Body of pancreas (tissue), 4 donors: ENCODE data around the gene PRR14L. TPM values are rescaled to one million over a fixed set of nuclear protein-coding genes. Genes with fewer than 3 reads are reported as not detected.
"Not testable (repeated sequence)": the region's sequence is repeated elsewhere in the genome, so short reads cannot be mapped to it uniquely, and the experiment has no call there.

Experiments
- ATAC-seq: fragments of 150-250 bp; one replicate; pipeline ENCODE4 v1.9.1; 2016
- DNase-seq, 4 donors: peaks; one replicate each; pipeline ENCODE4 v3.0.0-alpha.2; 2019
- H3K27ac ChIP-seq, 4 donors: fragments of 200-600 bp; sonication (generic); 1 replicate in 3 of 4; 2 replicates in 1 of 4; pipeline versions ENCODE4 v1.5.1 to v1.6.1; 2016 to 2019; ENCODE audit warnings: mild to moderate bottlenecking in 1 of 4, mixed read lengths in 1 of 4, moderate library complexity in 1 of 4
- H3K27me3 ChIP-seq, 2 donors: fragments of 200-600 bp; sonication (generic); one replicate each; pipeline ENCODE4 v1.6.0; 2016; ENCODE audit warnings: mild to moderate bottlenecking in 1 of 2
- H3K36me3 ChIP-seq, 2 donors: fragments of 200-600 bp; sonication (generic); replicated peaks in 1 of 2; 2 replicates each; pipeline ENCODE4 v1.5.1; 2016; ENCODE audit warnings: low read depth in 2 of 2; ENCODE audit not compliant: insufficient read depth in 1 of 2
- H3K4me1 ChIP-seq: fragments of 200-600 bp; sonication (generic); one replicate; pipeline ENCODE4 v1.6.0; 2016
- H3K4me3 ChIP-seq, 2 donors: fragments of 200-600 bp; sonication (generic); 1 replicate in 1 of 2; 2 replicates in 1 of 2; pipeline ENCODE4 v1.5.1; 2016 to 2019
- H3K9me3 ChIP-seq, 3 donors: fragments of 200-600 bp; sonication (generic); 1 replicate in 2 of 3; 2 replicates in 1 of 3; pipeline ENCODE4 v1.5.1; 2016
- CTCF ChIP-seq, 7 experiments: fragments of 450-650 bp in 4 of 7; fragments of 200-600 bp in 3 of 7; sonication (generic) in 3 of 7; IDR thresholded peaks; one replicate each; pipeline ENCODE4 v1.5.1; 2016 to 2019; ENCODE audit warnings: antibody characterized with exemption in 7 of 7
- POLR2A ChIP-seq, 3 donors: fragments of 450-650 bp; IDR thresholded peaks; one replicate each; pipeline ENCODE4 v1.6.1; 2016; ENCODE audit warnings: antibody characterized with exemption in 3 of 3, mild to moderate bottlenecking in 2 of 3
- WGBS, 2 donors: methylation state at CpG; one replicate each; pipeline ENCODE4 v1.1.5; 2017; 5-methylcytosine and 5-hydroxymethylcytosine counted together
- intact Hi-C: fragments of 100-400 bp; cut with DNase I; formaldehyde crosslinking; loops from one replicate; pipeline ENCODE4 v1.15.1; 2023
- total RNA-seq, 2 donors: library from RNA; depleted of rRNA; stranded (reverse); fragments of >200 nt; gene quantifications; one replicate each; pipeline ENCODE4 v1.1.0, GENCODE V29; 2016

The PRR14L gene
- total RNA-seq, 2 donors from 2014 or later: 11.9 to 28.7 TPM

GRCh38 chr22:31748490-31748889 is 1.4 kb downstream of the PRR14L start:
- no peak overlapping the region for H3K4me3 ChIP-seq
- no peak for TF ChIP-seq POLR2A (IDR thresholded peaks at IDR 0.05)
- TF ChIP-seq CTCF (IDR thresholded peaks at IDR 0.05): no peak
- no peaks in the 10 kb centered on the region for H3K9me3 ChIP-seq
- no peak for ATAC-seq
- no peaks in the 10 kb centered on the region for H3K36me3 ChIP-seq
- intact Hi-C loops: no loop called here
- 35 to 37% methylated on average over 2 of the region's 2 CpGs for WGBS, 2 donors
- peaks cover 43% of the 10 kb centered on the region for H3K4me1 ChIP-seq
- H3K27me3 ChIP-seq: no peaks in the 10 kb centered on the region
- no peak overlapping the region for H3K27ac ChIP-seq
- DNase-seq: no peak

- WGBS, 2 donors: 54 to 56% methylated on average over 4 of the region's 4 CpGs
- Histone ChIP-seq H3K27ac (no peak overlapping the region), H3K36me3 (no peaks in the 10 kb centered on the region), H3K4me1 (peaks cover 32% of the 10 kb centered on the region), H3K27me3 (no peaks in the 10 kb centered on the region), H3K9me3 (no peaks in the 10 kb centered on the region), H3K4me3 (no peak overlapping the region)
- TF ChIP-seq POLR2A (IDR thresholded peaks at IDR 0.05) (no peak), CTCF (IDR thresholded peaks at IDR 0.05) (no peak)
- intact Hi-C loops: no loop called here
- no peak for ATAC-seq
- DNase-seq: no peak
These were observed 2.5 kb downstream of the PRR14L start for GRCh38 chr22:31747441-31747840.

GRCh38 chr22:31743871-31744270 is 6.1 kb downstream of the PRR14L start:
- TF ChIP-seq POLR2A (IDR thresholded peaks at IDR 0.05) (no peak), CTCF (IDR thresholded peaks at IDR 0.05) (no peak)
- WGBS, 2 donors: 90 to 95% methylated on average over 7 of the region's 7 CpGs
- intact Hi-C loops: no loop called here
- Histone ChIP-seq H3K27me3 (no peaks in the 10 kb centered on the region), H3K9me3 (no peaks in the 10 kb centered on the region), H3K4me3 (no peak overlapping the region), H3K36me3 (no peaks in the 10 kb centered on the region), H3K27ac (no peak overlapping the region), H3K4me1 (peaks cover 37% of the 10 kb centered on the region)
- DNase-seq (no peak), ATAC-seq (no peak)

GRCh38 chr22:31742682-31743081 is 7.2 kb downstream of the PRR14L start:
- intact Hi-C loops: no loop called here
- Histone ChIP-seq H3K27me3 (no peaks in the 10 kb centered on the region), H3K36me3 (no peaks in the 10 kb centered on the region), H3K4me1 (peaks cover 30% of the 10 kb centered on the region), H3K9me3 (no peaks in the 10 kb centered on the region), H3K27ac (no peak overlapping the region), H3K4me3 (no peak overlapping the region)
- 96% methylated on average over 2 of the region's 2 CpGs for WGBS, 2 donors
- ATAC-seq: no peak
- TF ChIP-seq CTCF (IDR thresholded peaks at IDR 0.05) (no peak), POLR2A (IDR thresholded peaks at IDR 0.05) (no peak)
- DNase-seq: no peak

- no peak for TF ChIP-seq CTCF (IDR thresholded peaks at IDR 0.05)
- TF ChIP-seq POLR2A (IDR thresholded peaks at IDR 0.05): no peak
- Histone ChIP-seq H3K9me3 (no peaks in the 10 kb centered on the region), H3K36me3 (no peaks in the 10 kb centered on the region), H3K4me3 (no peak overlapping the region), H3K27ac (no peak overlapping the region), H3K27me3 (no peaks in the 10 kb centered on the region), H3K4me1 (peaks cover 29% of the 10 kb centered on the region)
- 75 to 84% methylated on average over 3 of the region's 3 CpGs for WGBS, 2 donors
- no peak for ATAC-seq
- no peak for DNase-seq
- intact Hi-C loops: no loop called here
These were observed 7.8 kb downstream of the PRR14L start for GRCh38 chr22:31742115-31742514.

GRCh38 chr22:31740314-31740713 is 9.6 kb downstream of the PRR14L start:
- peak in 1 of 4 donors; percentile 17 for DNase-seq
- H3K36me3 ChIP-seq, H3K4me3 ChIP-seq, intact Hi-C loops, H3K9me3 ChIP-seq, ATAC-seq, H3K27me3 ChIP-seq: not testable (repeated sequence)
- 45 to 52% methylated on average over 5 to 7 of the region's 7 CpGs for WGBS, 2 donors
- Histone ChIP-seq H3K4me1 (peaks cover 24% of the 10 kb centered on the region), H3K27ac (peak overlapping the region in 3 of 4 donors; percentile 1 to 71 (median 66))
